Left ventricle myocardium inferior (tissue), 1 donor: ENCODE data around the gene GAB1. TPM values are rescaled to one million over a fixed set of nuclear protein-coding genes. Genes with fewer than 3 reads are reported as not detected.

ENCODE experiments used
- DNase-seq: peaks from one replicate; pipeline ENCODE4 v3.0.0-alpha.2; 2020
- H3K27ac ChIP-seq: fragments of 200-600 bp; replicated peaks from 2 replicates; pipeline ENCODE4 v1.8.0; 2021
- H3K27me3 ChIP-seq: fragments of 200-600 bp; 2 replicates; pipeline ENCODE4 v1.8.0; 2021; ENCODE audit warnings: low read depth
- H3K36me3 ChIP-seq: fragments of 200-600 bp; 2 replicates; pipeline ENCODE4 v1.8.0; 2021
- H3K4me1 ChIP-seq: fragments of 200-600 bp; 2 replicates; pipeline ENCODE4 v1.8.0; 2021
- H3K4me3 ChIP-seq: fragments of 200-600 bp; 2 replicates; pipeline ENCODE4 v1.8.0; 2021; ENCODE audit warnings: mild to moderate bottlenecking, moderate library complexity
- H3K9me3 ChIP-seq: fragments of 200-600 bp; replicated peaks from 2 replicates; pipeline ENCODE4 v1.8.0; 2021
- intact Hi-C: fragments of 100-400 bp; cut with micrococcal nuclease; formaldehyde crosslinking; loops from one replicate; pipeline ENCODE4 v1.11.0; 2022
- total RNA-seq: library from RNA; stranded (reverse); fragmentation: NEBNext Ultra II Directional; extraction: Animal tissue kit (Norgen Biotek cat#: 25700); gene quantifications from one replicate; pipeline ENCODE4 v1.2.1, GENCODE V29; 2021
- TF ChIP-seq, protein P1 (sequence below): fragments of 200-600 bp; IDR thresholded peaks from 2 replicates; pipeline ENCODE4 v1.8.0; 2021; ENCODE audit warnings: antibody characterized with exemption, mild to moderate bottlenecking, borderline replicate concordance
- donor health status: DM: no; HTN: yes; CAD: no; lungs with severe emphysema.

The GAB1 gene
- total RNA-seq, 1 donor from 2014 or later, result 87.1 TPM

DNA sequence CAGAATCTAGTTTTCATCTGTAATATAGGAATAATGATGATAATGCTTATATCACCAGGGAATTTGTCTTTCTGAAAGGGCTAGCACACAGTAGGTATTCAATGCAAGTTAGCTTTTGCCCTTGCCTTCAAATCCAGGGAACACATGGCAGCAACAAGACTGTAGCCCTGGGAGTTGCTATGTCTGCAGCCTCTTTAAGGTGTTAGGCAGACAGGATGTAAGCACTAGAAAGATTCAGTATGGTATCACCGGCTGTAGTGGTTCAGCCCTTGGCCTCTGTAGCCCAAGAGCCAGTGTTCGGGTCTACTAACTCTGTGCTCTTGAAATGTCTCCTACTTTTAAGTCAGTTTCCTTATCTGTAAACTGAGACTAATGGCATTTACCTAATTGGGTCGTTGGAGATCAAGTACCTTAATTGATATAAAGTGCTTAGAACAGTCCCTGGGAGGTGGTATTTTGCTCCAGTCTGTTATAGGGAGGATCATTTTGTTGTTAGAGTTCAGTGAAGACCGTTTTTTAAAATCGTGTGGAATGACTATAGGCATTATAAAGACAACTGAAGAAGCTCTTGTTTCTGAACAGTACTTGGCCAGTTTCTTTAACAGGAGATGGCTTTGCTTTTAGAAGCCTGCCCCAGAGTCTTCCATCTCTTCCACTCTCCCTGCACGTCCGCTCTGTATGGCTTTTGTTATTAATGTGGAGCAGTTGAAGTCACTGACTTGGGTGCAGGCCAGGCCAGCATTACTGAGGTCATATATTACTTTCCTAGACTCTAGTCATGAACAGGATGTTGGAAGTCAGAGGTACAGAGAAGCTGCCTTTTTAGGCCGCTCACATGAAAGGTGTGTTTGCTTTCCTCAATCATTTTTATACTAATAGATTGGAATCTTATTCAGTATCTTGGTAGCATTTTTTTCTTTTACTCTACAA is 44.8 kb downstream of the GAB1 start:
- intact Hi-C loops, result no loop called here
- Histone ChIP-seq H3K4me3 (peak overlapping the region; percentile 22), H3K36me3 (no peaks in the 10 kb centered on the region), H3K9me3 (no peaks in the 10 kb centered on the region), H3K4me1 (peaks cover 98% of the 10 kb centered on the region), H3K27ac (peak overlapping the region; percentile 88), H3K27me3 (no peaks in the 10 kb centered on the region)
- TF ChIP-seq, protein P1, sequence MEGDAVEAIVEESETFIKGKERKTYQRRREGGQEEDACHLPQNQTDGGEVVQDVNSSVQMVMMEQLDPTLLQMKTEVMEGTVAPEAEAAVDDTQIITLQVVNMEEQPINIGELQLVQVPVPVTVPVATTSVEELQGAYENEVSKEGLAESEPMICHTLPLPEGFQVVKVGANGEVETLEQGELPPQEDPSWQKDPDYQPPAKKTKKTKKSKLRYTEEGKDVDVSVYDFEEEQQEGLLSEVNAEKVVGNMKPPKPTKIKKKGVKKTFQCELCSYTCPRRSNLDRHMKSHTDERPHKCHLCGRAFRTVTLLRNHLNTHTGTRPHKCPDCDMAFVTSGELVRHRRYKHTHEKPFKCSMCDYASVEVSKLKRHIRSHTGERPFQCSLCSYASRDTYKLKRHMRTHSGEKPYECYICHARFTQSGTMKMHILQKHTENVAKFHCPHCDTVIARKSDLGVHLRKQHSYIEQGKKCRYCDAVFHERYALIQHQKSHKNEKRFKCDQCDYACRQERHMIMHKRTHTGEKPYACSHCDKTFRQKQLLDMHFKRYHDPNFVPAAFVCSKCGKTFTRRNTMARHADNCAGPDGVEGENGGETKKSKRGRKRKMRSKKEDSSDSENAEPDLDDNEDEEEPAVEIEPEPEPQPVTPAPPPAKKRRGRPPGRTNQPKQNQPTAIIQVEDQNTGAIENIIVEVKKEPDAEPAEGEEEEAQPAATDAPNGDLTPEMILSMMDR, result no peak
- peak; percentile 89 for DNase-seq

DNA sequence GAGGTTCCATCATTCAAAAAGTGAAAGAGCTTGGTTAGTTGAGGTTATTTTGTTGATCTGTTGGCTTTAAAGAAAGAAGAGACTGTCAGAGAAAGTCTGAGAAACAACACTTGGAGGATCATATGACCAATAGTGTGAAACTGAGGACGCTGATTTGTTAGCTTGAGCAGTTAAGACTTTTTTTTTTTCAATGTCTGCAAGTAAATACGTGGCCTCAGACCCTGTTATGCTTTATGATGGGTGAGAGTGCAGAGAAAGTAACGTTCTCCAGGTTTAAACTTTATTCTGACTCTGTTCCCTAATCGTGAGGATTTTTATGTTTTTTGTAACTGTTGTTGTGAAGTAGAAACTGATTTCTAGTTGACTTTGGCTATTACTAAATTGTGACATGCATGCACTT is 45.9 kb downstream of the GAB1 start:
- Histone ChIP-seq H3K9me3 (no peaks in the 10 kb centered on the region), H3K27me3 (no peaks in the 10 kb centered on the region), H3K36me3 (no peaks in the 10 kb centered on the region), H3K4me3 (peak overlapping the region; percentile 22), H3K4me1 (peaks cover 98% of the 10 kb centered on the region), H3K27ac (peak overlapping the region; percentile 88)
- TF ChIP-seq, protein P1, result no peak
- no peak for DNase-seq
- intact Hi-C loops, result no loop called here

- Histone ChIP-seq H3K4me1 (peaks cover 98% of the 10 kb centered on the region), H3K27ac (peak overlapping the region; percentile 88), H3K27me3 (no peaks in the 10 kb centered on the region), H3K4me3 (peak overlapping the region; percentile 22), H3K36me3 (no peaks in the 10 kb centered on the region), H3K9me3 (no peaks in the 10 kb centered on the region)
- DNase-seq, result no peak
- TF ChIP-seq, protein P1, result no peak
- intact Hi-C loops, result no loop called here
Measured at GRCh38 chr4:143383005-143383574, 46.4 kb downstream of the GAB1 start.

- Histone ChIP-seq H3K27me3 (no peaks in the 10 kb centered on the region), H3K27ac (peak overlapping the region; percentile 88), H3K36me3 (no peaks in the 10 kb centered on the region), H3K4me3 (no peak overlapping the region), H3K9me3 (no peaks in the 10 kb centered on the region), H3K4me1 (peaks cover 97% of the 10 kb centered on the region)
- DNase-seq, result no peak
- intact Hi-C loops, result no loop called here
- TF ChIP-seq, protein P1, result no peak
Measured at GRCh38 chr4:143384381-143384994, 47.8 kb downstream of the GAB1 start.

- Histone ChIP-seq H3K4me3 (no peak overlapping the region), H3K27ac (no peak overlapping the region), H3K27me3 (no peaks in the 10 kb centered on the region), H3K36me3 (no peaks in the 10 kb centered on the region), H3K9me3 (no peaks in the 10 kb centered on the region), H3K4me1 (peaks cover 97% of the 10 kb centered on the region)
- DNase-seq, result no peak
- TF ChIP-seq, protein P1, result no peak
- intact Hi-C loops, result no loop called here
Measured at GRCh38 chr4:143386812-143387211, 50.1 kb downstream of the GAB1 start.
